Thyroid gland (tissue), 4 donors: ENCODE measurements around the gene KRT15. TPM values are rescaled to one million over a fixed set of nuclear protein-coding genes. Genes with fewer than 3 reads are reported as not detected.

Experiments
- DNase-seq, 2 donors: peaks; one replicate each; pipeline ENCODE4 v3.0.0-alpha.2; 2019
- H3K27ac ChIP-seq, 3 donors: fragments of 200-600 bp; sonication (generic); 1 replicate in 2 of 3; 2 replicates in 1 of 3; pipeline ENCODE4 v1.5.1; 2016 to 2019; ENCODE audit warnings: mild to moderate bottlenecking in 1 of 3, moderate library complexity in 1 of 3
- H3K27me3 ChIP-seq: fragments of 200-600 bp; sonication (generic); one replicate; pipeline ENCODE4 v1.5.1; 2019
- H3K36me3 ChIP-seq, 2 donors: fragments of 200-600 bp; sonication (generic); one replicate each; pipeline ENCODE4 v1.5.1; 2016 to 2019
- H3K4me1 ChIP-seq, 2 donors: fragments of 200-600 bp; sonication (generic); one replicate each; pipeline ENCODE4 v1.5.1; 2017 to 2019
- H3K4me3 ChIP-seq, 3 donors: fragments of 200-600 bp; sonication (generic); replicated peaks in 1 of 3; 1 replicate in 2 of 3; 2 replicates in 1 of 3; pipeline ENCODE4 v1.5.1; 2016; ENCODE audit warnings: mild to moderate bottlenecking in 1 of 3
- H3K9me3 ChIP-seq: fragments of 200-600 bp; sonication (generic); one replicate; pipeline ENCODE4 v1.5.1; 2017
- POLR2A ChIP-seq, 2 donors: fragments of 450-650 bp; IDR thresholded peaks; one replicate each; pipeline ENCODE4 v1.6.1; 2017; ENCODE audit warnings: antibody characterized with exemption in 2 of 2, mild to moderate bottlenecking in 2 of 2, moderate library complexity in 1 of 2
- WGBS, 2 donors: methylation state at CpG; one replicate each; pipeline ENCODE4 v1.1.5; 2017; 5-methylcytosine and 5-hydroxymethylcytosine counted together
- intact Hi-C: fragments of 100-400 bp; cut with DNase I; formaldehyde crosslinking; loops from one replicate; pipeline ENCODE4 v1.15.1; 2023
- total RNA-seq, 4 donors: library from RNA; depleted of rRNA; stranded (reverse); fragments of >200 nt; gene quantifications; one replicate each; pipeline ENCODE4 v1.2.3, GENCODE V29; 2016
- TF ChIP-seq, protein P1 (sequence below), 6 experiments: fragments of 200-600 bp in 3 of 6; fragments of 450-650 bp in 3 of 6; sonication (generic) in 3 of 6; IDR thresholded peaks; one replicate each; pipeline ENCODE4 v1.5.1; 2016 to 2019; ENCODE audit warnings: antibody characterized with exemption in 6 of 6, mild to moderate bottlenecking in 2 of 6, inconsistent platforms in 1 of 6, moderate library complexity in 1 of 6

Gene KRT15
- total RNA-seq, 4 donors from 2014 or later: 0.93 TPM; not detected in 3

DNA sequence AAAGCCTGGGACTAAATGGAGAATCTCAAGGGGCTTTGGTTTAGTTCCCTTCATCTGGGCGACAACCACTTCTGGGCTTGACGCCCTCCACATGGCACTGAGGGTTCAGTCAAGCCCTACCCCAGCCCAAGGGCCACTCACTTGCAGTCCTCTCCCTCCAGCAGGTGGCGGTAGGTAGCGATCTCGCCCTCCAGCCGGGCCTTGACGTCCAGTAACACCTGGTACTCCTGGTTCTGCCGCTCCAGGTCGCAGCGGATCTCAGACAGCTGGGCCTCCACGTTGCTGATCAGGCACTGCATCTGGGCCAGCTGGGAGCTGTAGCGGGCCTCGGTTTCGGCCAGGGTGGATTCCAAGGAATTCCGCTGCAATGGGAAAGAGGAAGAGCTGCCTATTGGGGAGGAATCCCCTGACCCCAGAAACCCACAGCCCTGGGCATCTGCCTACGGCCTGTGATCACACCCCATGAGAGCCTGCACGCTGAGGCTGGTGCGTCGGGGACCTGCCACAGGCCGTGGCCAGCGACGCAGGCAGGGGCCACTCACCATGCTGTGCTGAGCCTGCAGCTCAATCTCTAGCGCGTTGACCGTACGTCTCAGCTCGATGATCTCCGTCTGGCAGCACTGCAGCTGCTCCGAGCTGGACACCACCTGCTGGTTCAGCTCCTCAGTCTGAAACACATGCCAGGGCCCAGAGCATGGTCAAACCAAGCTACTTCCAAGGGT, 31.7 kb downstream of the KRT15 start:
- Histone ChIP-seq H3K9me3 (no peaks in the 10 kb centered on the region), H3K36me3 (no peaks in the 10 kb centered on the region), H3K27me3 (no peaks in the 10 kb centered on the region), H3K4me1 (peaks cover 12 to 22% of the 10 kb centered on the region in 2 donors), H3K27ac (no peak overlapping the region), H3K4me3 (no peak overlapping the region)
- intact Hi-C loops: no loop called here
- DNase-seq: no peak
- no peak for TF ChIP-seq POLR2A (IDR thresholded peaks at IDR 0.05)
- TF ChIP-seq, protein P1, sequence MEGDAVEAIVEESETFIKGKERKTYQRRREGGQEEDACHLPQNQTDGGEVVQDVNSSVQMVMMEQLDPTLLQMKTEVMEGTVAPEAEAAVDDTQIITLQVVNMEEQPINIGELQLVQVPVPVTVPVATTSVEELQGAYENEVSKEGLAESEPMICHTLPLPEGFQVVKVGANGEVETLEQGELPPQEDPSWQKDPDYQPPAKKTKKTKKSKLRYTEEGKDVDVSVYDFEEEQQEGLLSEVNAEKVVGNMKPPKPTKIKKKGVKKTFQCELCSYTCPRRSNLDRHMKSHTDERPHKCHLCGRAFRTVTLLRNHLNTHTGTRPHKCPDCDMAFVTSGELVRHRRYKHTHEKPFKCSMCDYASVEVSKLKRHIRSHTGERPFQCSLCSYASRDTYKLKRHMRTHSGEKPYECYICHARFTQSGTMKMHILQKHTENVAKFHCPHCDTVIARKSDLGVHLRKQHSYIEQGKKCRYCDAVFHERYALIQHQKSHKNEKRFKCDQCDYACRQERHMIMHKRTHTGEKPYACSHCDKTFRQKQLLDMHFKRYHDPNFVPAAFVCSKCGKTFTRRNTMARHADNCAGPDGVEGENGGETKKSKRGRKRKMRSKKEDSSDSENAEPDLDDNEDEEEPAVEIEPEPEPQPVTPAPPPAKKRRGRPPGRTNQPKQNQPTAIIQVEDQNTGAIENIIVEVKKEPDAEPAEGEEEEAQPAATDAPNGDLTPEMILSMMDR (IDR thresholded peaks at IDR 0.05): peak in 1 of 6 experiments; percentile 26
- 78% methylated on average over 26 of the region's 29 CpGs for WGBS, 2 donors

DNA sequence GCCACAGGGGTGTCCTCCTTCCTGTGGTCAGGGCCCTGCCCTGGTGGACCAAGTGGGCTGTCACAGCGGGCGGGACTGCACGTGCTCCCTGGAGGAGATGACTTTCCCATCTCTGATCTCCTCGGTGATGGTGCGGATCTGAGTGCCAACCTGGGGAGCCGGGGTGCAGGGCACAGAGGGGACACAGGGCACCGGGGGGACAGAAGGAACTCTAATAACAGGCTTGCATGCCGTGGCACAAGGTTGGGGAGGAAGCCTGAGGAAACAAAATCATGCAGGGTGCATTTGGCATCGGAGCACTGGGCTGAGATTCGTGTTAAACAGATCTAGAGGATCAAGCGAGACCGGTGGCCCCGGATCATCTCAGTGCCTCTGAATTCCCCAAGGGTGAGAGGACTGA, 32.4 kb downstream of the KRT15 start:
- DNase-seq: no peak
- 92 to 94% methylated on average over 13 of the region's 13 CpGs for WGBS, 2 donors
- H3K36me3 ChIP-seq: no peaks in the 10 kb centered on the region

DNA sequence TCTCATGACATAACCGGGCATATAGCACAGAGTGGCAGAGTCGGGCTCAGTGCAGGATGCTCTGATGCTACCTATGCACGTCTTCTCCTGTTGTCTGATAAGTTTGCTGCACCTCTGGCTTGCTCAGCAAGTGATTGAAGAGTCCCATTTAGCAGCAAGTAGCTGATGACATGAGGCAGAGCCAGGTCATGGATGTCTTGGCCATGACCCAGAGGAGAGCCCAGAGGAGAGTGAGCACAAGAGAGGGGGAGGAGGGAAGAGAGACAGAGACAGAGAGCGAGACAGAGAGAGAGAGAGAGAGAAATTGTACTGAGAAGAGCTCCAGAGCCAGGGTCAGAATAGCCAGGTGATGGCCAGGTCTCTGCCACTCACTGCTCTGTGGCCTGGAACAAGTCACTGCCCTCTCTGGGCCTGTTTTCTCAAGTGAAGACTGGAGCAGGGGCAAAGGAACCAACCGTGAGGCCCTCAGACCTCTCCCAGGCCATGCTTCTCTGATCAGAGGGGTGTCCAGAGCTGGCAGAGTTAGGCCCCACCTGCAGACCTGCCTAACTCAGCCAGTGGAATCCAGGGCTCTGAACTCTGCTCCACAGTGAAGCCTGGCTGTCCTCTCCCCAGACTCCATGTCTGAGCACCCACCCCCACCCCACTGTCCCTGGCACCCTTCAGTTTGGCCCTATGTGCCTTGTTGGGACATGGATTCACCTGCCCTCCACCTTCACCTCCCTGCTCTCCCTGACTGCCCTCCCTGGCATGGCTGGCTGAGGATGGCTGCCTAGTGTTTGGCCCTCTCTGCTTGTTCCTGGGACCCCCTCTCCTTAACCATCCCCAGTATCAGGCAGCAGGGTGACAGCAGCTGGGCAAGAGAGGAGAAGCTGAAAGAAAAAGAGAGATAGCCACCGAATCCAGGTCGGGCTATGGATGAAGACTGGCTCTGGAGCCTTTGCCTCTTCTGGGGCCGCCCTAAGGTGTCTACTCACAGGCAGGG, 33.5 kb downstream of the KRT15 start:
- intact Hi-C loops: no loop called here
- Histone ChIP-seq H3K9me3 (no peaks in the 10 kb centered on the region), H3K27me3 (no peaks in the 10 kb centered on the region), H3K4me3 (no peak overlapping the region), H3K36me3 (no peaks in the 10 kb centered on the region), H3K27ac (peak overlapping the region in 1 of 3 donors; percentile 36), H3K4me1 (peaks cover 12 to 22% of the 10 kb centered on the region in 2 donors)
- peak; percentile 66 to 74 for DNase-seq
- WGBS, 2 donors: 62 to 70% methylated on average over 8 of the region's 8 CpGs
- no peak for TF ChIP-seq POLR2A (IDR thresholded peaks at IDR 0.05)
- TF ChIP-seq, protein P1 (IDR thresholded peaks at IDR 0.05): no peak

More for the DNA sequence above, 32.4 kb downstream of the KRT15 start:
- Histone ChIP-seq H3K27me3 (no peaks in the 10 kb centered on the region), H3K27ac (no peak overlapping the region), H3K4me1 (peaks cover 12 to 22% of the 10 kb centered on the region in 2 donors), H3K9me3 (no peaks in the 10 kb centered on the region), H3K4me3 (no peak overlapping the region)
- TF ChIP-seq, protein P1 (IDR thresholded peaks at IDR 0.05): no peak
- no peak for TF ChIP-seq POLR2A (IDR thresholded peaks at IDR 0.05)
- intact Hi-C loops: no loop called here

DNA sequence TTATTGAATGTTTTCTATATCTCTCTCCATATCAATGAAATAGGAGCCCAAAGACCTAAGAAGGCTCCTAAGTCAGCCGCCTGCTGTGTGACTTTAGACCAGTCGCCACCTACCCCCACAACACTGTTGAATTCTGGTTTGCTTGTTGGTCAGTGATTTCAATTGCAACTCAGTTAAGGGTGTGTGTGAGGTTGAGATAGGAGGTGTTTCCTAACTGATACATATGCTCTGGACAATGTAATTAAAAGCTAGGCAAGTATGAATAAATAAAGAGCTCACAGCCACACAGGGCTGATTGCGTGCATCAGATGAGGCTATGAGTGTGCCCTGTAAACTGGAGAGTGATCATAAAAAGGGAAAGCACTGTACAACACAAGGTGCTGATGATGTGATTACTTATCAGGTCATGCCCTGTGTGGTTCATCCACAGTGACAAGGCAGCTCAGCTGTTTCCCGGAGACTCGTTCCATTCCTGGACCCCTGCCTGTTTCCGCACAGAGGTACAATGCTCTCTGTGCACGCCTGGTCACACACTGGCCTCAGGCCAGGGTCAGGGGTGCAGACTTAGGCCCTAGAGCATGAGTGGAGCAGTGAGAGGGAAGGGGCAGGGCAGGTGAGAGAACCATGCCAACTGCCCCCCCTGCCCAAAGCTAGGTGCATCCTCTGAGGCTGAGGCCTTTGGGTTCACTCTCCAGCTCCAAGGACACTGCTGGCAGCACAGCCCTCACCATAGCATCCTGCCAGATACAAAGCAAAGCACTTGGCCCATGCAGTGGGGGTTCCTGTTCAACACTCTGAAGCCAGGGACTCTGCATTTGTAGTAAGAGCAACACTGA, 34.5 kb downstream of the KRT15 start:
- no peaks in the 10 kb centered on the region for H3K27me3 ChIP-seq
- peak; percentile 88 to 91 for DNase-seq
- H3K36me3 ChIP-seq: no peaks in the 10 kb centered on the region
- intact Hi-C loops: no loop called here
- no peaks in the 10 kb centered on the region for H3K9me3 ChIP-seq
- peaks cover 12 to 22% of the 10 kb centered on the region in 2 donors for H3K4me1 ChIP-seq
- H3K4me3 ChIP-seq: no peak overlapping the region
- H3K27ac ChIP-seq: peak overlapping the region in 1 of 3 donors; percentile 36
- 49 to 60% methylated on average over 6 to 7 of the region's 7 CpGs for WGBS, 2 donors
- TF ChIP-seq POLR2A (IDR thresholded peaks at IDR 0.05): no peak
- TF ChIP-seq, protein P1 (IDR thresholded peaks at IDR 0.05): no peak
